CD14-positive monocyte (primary cell): Measurements from ENCODE around the gene MCU. TPM values are rescaled to one million over a fixed set of nuclear protein-coding genes. Genes with fewer than 3 reads are reported as not detected.
A peak's percentile ranks its signal among the peaks of the same experiment; 100 is the strongest.

Source experiments
- DNase-seq, 3 donors: peaks; one replicate each; pipeline ENCODE4 v3.0.0-alpha.2; 2011 to 2022
- H2AFZ ChIP-seq: 2 replicates; pipeline ENCODE4 v1.6.0; 2012; ENCODE audit warnings: mild to moderate bottlenecking, low read depth, low read length, inconsistent platforms; ENCODE audit not compliant: insufficient read depth, poor library complexity, severe bottlenecking
- H3K27ac ChIP-seq, 2 donors: 1 replicate in 1 of 2; 2 replicates in 1 of 2; pipeline ENCODE4 v1.5.1; 2012 to 2013; ENCODE audit warnings: low read length in 2 of 2, control low read depth in 1 of 2, inconsistent platforms in 1 of 2, low read depth in 1 of 2, mild to moderate bottlenecking in 1 of 2
- H3K27me3 ChIP-seq, 2 donors: one replicate each; pipeline versions ENCODE4 v1.6.0 to v1.6.1; 2011 to 2013; ENCODE audit warnings: low read length in 2 of 2; ENCODE audit not compliant: control insufficient read depth in 2 of 2, insufficient read depth in 2 of 2
- H3K36me3 ChIP-seq, 2 donors: replicated peaks in 1 of 2; 1 replicate in 1 of 2; 2 replicates in 1 of 2; pipeline versions ENCODE4 v1.5.1 to v1.6.1; 2012 to 2013; ENCODE audit warnings: low read length in 2 of 2, control low read depth in 1 of 2, inconsistent platforms in 1 of 2, mild to moderate bottlenecking in 1 of 2; ENCODE audit not compliant: insufficient read depth in 2 of 2, control insufficient read depth in 1 of 2
- H3K4me1 ChIP-seq, 2 donors: 1 replicate in 1 of 2; 2 replicates in 1 of 2; pipeline versions ENCODE4 v1.5.1 to v1.6.1; 2012 to 2013; ENCODE audit warnings: low read length in 2 of 2, control low read depth in 1 of 2, inconsistent platforms in 1 of 2, mild to moderate bottlenecking in 1 of 2, moderate library complexity in 1 of 2; ENCODE audit not compliant: insufficient read depth in 2 of 2, control insufficient read depth in 1 of 2
- H3K4me2 ChIP-seq: replicated peaks from 2 replicates; pipeline ENCODE3; 2012; ENCODE audit warnings: low read length, moderate library complexity, mild to moderate bottlenecking; ENCODE audit not compliant: poor library complexity, severe bottlenecking; ENCODE audit errors: extremely low read depth
- H3K4me3 ChIP-seq, 3 experiments: fragments of 200-600 bp in 1 of 3; sonication (generic) in 1 of 3; replicated peaks in 1 of 3; 1 replicate in 2 of 3; 2 replicates in 1 of 3; pipeline ENCODE4 v1.5.1; 2011 to 2013; ENCODE audit warnings: low read length in 3 of 3, mild to moderate bottlenecking in 3 of 3, control low read depth in 2 of 3, low read depth in 2 of 3, inconsistent platforms in 1 of 3, moderate library complexity in 1 of 3
- H3K79me2 ChIP-seq: 2 replicates; pipeline ENCODE4 v1.6.0; 2012; ENCODE audit warnings: mild to moderate bottlenecking, control low read depth, inconsistent platforms, low read length, moderate library complexity; ENCODE audit not compliant: insufficient read depth
- H3K9ac ChIP-seq: 2 replicates; pipeline ENCODE4 v1.6.0; 2017; ENCODE audit warnings: low read length, mild to moderate bottlenecking; ENCODE audit not compliant: insufficient read depth, poor library complexity, severe bottlenecking
- H3K9me3 ChIP-seq, 2 donors: replicated peaks in 1 of 2; 1 replicate in 1 of 2; 2 replicates in 1 of 2; pipeline versions ENCODE4 v1.5.1 to v1.6.1; 2012 to 2013; ENCODE audit warnings: low read length in 2 of 2, control low read depth in 1 of 2; ENCODE audit not compliant: control insufficient read depth in 1 of 2, insufficient read depth in 1 of 2
- H4K20me1 ChIP-seq: 2 replicates; pipeline ENCODE4 v1.6.0; 2012; ENCODE audit warnings: mild to moderate bottlenecking, low read length, control low read depth, moderate library complexity; ENCODE audit not compliant: insufficient read depth
- H3K27ac Mint-ChIP-seq, 7 donors: one replicate each; pipeline ENCODE4 v1.8.0; 2020; ENCODE audit warnings: mild to moderate bottlenecking in 7 of 7, mixed read lengths in 7 of 7, moderate library complexity in 6 of 7, inconsistent platforms in 2 of 7
- H3K27me3 Mint-ChIP-seq, 3 donors: one replicate each; pipeline ENCODE4 v1.8.0; 2021 to 2022; ENCODE audit warnings: low read depth in 3 of 3, mild to moderate bottlenecking in 3 of 3, mixed read lengths in 3 of 3, moderate library complexity in 3 of 3, inconsistent platforms in 1 of 3
- H3K36me3 Mint-ChIP-seq, 2 donors: one replicate each; pipeline ENCODE4 v1.8.0; 2020; ENCODE audit warnings: mixed read lengths in 2 of 2, inconsistent platforms in 1 of 2, mild to moderate bottlenecking in 1 of 2
- H3K4me1 Mint-ChIP-seq: one replicate; pipeline ENCODE4 v1.8.0; 2020; ENCODE audit warnings: mild to moderate bottlenecking, mixed read lengths
- H3K4me3 Mint-ChIP-seq, 2 donors: one replicate each; pipeline ENCODE4 v1.8.0; 2020; ENCODE audit warnings: mild to moderate bottlenecking in 2 of 2, mixed read lengths in 2 of 2, moderate library complexity in 1 of 2
- H3K9me3 Mint-ChIP-seq, 7 donors: one replicate each; pipeline ENCODE4 v1.8.0; 2020 to 2022; ENCODE audit warnings: mixed read lengths in 7 of 7, mild to moderate bottlenecking in 6 of 7, moderate library complexity in 6 of 7, inconsistent platforms in 2 of 7
- CTCF ChIP-seq: fragments of 200-600 bp; IDR thresholded peaks from one replicate; pipeline ENCODE4 v1.8.0; 2022; ENCODE audit warnings: antibody characterized with exemption, mild to moderate bottlenecking
- WGBS: methylation state at CpG from one replicate; pipeline ENCODE4 v1.1.5; 2013; ENCODE audit warnings: missing lambda C conversion rate; ENCODE audit not compliant: insufficient coverage; 5-methylcytosine and 5-hydroxymethylcytosine counted together
- intact Hi-C, 2 donors: fragments of 100-400 bp; cut with micrococcal nuclease; formaldehyde crosslinking; loops; one replicate each; pipeline versions ENCODE4 v1.15.0 to v1.15.1; 2023
- polyA plus RNA-seq, 3 donors: library from polyadenylated mRNA; depleted of rRNA in 1 of 3; unstranded in 2 of 3; stranded (reverse) in 1 of 3; fragments of 300-500 nt in 2 of 3; fragments of >200 nt in 1 of 3; fragmentation: Illumina TruSeq in 2 of 3; gene quantifications; 1 replicate in 2 of 3; 2 replicates in 1 of 3; pipeline ENCODE4 v1.2.3, GENCODE V29; 2012 to 2021

Gene MCU
- polyA plus RNA-seq, 3 donors: 11.7 to 23.1 (median 16.5) TPM

- Mint-ChIP-seq H3K27ac (peak overlapping the region in 1 of 7 donors; percentile 32), H3K36me3 (peaks cover 0 to 7% of the 10 kb centered on the region in 2 donors)
Observed at GRCh38 chr10:72796042-72796441, 104.1 kb downstream of the MCU start.

GRCh38 chr10:72796538-72796937, 104.6 kb downstream of the MCU start:
- Histone ChIP-seq H3K79me2 (peaks cover 9% of the 10 kb centered on the region), H3K36me3 (peaks cover 0 to 6% of the 10 kb centered on the region in 2 donors), H3K9ac (no peak overlapping the region), H4K20me1 (peaks cover 13% of the 10 kb centered on the region), H3K27me3 (no peaks in the 10 kb centered on the region), H3K9me3 (no peaks in the 10 kb centered on the region), H2AFZ (no peak overlapping the region), H3K4me1 (no peaks in the 10 kb centered on the region), H3K4me3 (no peak overlapping the region), H3K4me2 (no peak overlapping the region), H3K27ac (no peak overlapping the region)
- no peaks in the 10 kb centered on the region for H3K27me3 Mint-ChIP-seq
- intact Hi-C loops: no loop called here
- H3K36me3 Mint-ChIP-seq: peaks cover 0 to 9% of the 10 kb centered on the region in 2 donors
- TF ChIP-seq CTCF: no peak
- H3K4me1 Mint-ChIP-seq: peaks cover 2% of the 10 kb centered on the region
- no peak overlapping the region for H3K4me3 Mint-ChIP-seq
- no CpG with 5 or more reads among the region's 4 CpGs for WGBS
- DNase-seq: no peak
- H3K9me3 Mint-ChIP-seq: no peaks in the 10 kb centered on the region
- no peak overlapping the region for H3K27ac Mint-ChIP-seq

More at GRCh38 chr10:72796042-72796441, 104.1 kb downstream of the MCU start:
- H3K9me3 ChIP-seq: no peaks in the 10 kb centered on the region
- TF ChIP-seq CTCF: no peak
- no CpG with 5 or more reads among the region's 3 CpGs for WGBS
- no peak overlapping the region for H3K27ac ChIP-seq
- peaks cover 0 to 6% of the 10 kb centered on the region in 2 donors for H3K36me3 ChIP-seq
- no peak overlapping the region for H2AFZ ChIP-seq
- peaks cover 13% of the 10 kb centered on the region for H4K20me1 ChIP-seq
- Mint-ChIP-seq H3K27me3 (no peaks in the 10 kb centered on the region), H3K4me3 (no peak overlapping the region), H3K9me3 (no peaks in the 10 kb centered on the region), H3K4me1 (peaks cover 2% of the 10 kb centered on the region)
- H3K4me1 ChIP-seq: no peaks in the 10 kb centered on the region
- no peaks in the 10 kb centered on the region for H3K27me3 ChIP-seq
- no peak for DNase-seq
- H3K4me3 ChIP-seq: no peak overlapping the region
- H3K79me2 ChIP-seq: peaks cover 8% of the 10 kb centered on the region
- no peak overlapping the region for H3K4me2 ChIP-seq
- H3K9ac ChIP-seq: no peak overlapping the region
- intact Hi-C loops: no loop called here
